Inflammatory macrophage treated with lipopolysaccharide for 4 hours (primary cell): ENCODE results near the gene SOX12.
"Not testable (repeated sequence)": the region's sequence is repeated elsewhere in the genome, so short reads cannot be mapped to it uniquely, and the experiment has no call there.

Source experiments
- DNase-seq: peaks from one replicate; pipeline ENCODE4 v3.0.0-alpha.2; 2020

The SOX12 gene

DNA sequence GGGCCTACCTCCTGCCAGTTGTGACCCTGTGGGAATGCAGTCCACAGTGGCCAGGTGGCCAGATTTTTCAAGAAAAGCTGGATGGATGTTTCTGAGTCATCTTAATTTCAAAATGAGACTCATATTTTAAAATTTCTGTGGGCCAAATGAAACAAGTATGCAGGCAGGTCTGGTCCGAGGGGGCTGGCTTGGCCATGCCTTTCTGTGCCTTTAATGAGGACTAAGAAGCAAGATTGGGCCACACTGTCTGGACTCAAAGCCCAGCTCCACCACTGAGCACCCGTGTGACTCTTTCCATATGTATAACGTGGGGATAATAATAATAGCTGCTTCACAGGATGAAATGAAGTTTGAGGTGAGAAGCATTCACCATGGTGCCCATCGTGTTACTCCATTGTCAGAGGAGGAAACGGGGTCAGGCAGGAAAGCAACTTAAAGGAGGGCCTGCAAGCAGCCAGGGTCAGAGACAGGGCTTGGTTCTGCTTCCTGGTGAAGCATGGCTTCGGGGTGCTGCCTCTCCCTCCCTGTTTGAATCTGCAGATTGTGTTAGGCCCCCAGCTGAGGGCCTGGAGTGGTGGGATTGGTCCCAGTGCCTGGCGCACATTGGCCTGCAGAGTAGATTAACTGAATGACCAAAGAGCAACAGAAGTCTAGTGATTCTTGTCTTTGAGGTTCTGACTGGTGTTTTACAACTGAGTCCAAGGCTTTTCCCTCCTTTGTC lies 3.8 kb downstream of the SOX12 start:
- no peak for DNase-seq

DNA sequence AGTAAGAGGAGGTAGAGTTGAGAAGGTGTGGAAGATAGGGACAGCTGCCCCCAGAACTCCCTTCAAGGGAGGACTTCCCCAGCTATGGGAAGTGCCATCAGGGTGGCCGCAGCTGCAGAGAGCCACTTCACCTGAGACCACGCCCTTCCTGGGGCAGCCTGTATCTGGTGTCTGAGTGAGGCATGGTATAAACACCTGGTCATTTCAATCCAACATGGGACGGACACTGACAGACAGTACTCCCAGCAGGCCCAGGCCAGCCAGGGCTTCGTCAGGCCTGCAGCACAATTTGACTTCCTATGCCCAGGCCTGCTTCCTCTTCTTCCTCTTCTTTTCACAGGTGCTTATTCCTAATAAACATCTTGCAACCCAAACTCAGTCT lies 4.5 kb downstream of the SOX12 start:
- DNase-seq, result no peak

DNA sequence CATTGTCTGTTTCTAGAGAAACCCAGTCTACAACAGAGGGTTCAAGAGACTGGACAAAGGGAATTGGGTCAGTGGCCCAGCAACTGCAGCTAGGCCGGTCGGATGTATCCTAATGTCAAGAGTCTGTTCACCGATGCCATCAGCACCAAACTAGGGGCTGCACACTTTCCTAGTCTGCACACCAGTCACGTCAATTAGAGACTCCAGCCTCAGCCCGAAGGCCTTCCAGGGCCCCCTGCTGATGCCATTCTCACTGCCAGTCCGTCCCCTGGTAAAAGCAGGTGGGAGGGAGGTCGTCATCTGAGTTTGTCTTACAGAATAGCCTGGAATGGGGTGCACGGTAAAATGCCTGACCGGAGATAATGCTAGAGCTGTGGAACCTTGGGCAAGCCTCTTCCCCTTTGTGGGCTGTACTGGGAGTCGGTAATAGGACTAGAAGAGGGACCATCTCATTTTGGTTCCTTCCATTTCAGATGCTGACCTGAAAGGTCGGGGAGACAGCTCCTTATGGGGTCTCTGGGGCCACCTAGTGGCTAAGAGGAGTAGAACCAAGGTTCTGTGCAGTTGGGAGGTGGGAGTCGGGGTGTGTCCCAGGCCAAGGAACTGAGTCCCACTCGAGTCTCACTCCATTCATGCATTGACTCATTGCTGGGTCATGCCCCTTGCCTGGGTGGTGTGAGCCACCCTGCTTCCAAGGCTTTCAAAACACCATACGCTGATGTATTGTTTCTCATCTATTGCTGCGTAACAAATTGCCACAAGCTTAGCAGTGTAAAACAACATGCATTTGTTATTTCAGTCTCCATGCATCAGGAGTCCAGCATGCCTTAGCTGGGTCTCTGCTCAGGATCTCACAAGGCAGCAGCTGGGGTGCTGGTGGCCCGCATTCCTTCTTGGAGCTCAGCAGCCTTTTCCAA lies 5.1 kb downstream of the SOX12 start:
- DNase-seq, result peak; percentile 89

DNA sequence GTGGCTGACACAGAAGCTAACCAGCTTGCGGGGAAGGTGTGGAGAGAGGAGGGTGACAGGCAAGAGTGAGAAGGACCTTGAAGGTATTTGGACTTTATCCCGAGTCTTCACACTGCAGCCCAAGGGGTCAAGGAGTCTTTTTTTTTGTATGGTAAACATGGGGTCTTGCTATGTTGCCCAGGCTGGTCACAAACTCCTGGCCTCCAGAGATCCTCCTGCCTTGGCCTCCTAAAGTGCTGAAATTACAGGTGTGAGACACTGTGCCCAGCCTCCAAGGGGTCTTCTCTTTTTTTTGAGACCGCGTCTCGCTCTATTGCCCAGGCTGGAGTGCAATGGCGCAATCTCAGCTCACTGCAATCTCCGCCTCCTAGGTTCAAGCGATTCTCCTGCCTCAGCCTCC lies 9.2 kb downstream of the SOX12 start:
- no peak for DNase-seq

DNA sequence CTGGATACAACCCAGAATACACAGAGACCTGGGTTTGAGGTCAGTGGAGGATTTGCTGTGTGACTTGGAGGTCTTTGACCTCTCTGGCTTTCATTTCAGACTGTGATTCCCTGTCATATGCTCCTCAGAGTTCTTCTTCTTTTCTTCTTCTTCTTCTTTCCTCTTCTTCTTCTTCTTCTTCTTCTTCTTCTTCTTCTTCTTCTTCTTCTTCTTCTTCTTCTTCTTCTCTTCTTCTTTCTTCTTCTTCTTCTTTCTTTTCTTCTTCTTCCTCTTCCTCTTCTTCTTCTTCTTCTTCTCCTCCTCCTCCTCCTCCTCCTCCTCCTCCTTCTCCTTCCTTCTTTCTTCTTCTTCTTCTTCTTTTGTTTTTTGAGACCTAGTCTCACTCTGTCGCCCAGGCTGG lies 10.7 kb downstream of the SOX12 start:
- not testable (repeated sequence) for DNase-seq

DNA sequence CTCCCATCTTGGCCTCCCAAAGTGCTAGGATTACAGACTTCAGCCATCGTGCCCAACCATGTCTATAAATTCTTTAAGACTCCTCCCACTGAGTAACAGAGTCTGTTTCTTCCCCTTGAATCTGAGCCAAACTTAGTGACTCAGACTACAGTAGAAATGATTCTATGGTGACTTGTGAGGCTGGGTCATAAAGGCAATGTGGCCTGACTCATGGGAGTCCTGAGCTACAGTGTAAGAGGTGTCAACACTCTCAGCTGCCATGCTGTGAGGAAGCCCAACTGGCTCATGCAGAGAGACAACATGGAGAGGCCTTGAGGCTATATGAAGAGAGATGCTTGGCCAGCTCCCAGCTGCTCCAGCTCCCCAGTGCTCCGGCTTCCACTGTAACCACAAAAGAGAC lies 16.3 kb downstream of the SOX12 start:
- DNase-seq, result peak; percentile 86

DNA sequence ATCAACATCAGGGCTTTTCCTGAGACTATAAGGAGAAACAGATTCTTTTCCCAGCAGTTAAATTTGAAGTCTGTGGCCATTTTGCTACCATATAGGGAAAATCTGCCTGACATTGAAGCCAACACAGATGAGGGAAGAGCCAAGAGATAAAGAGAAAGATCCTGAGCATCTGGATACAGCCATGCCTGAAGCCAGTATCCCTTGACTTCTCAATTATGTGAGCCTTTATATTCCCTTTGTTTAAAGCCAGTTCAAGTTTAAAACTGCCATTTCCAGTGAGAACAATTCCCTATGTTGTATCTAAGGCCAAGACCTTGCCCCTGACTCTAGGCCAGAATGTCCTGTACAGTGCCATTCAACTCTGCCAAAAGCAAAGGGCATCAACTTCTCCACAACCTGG lies 17.8 kb downstream of the SOX12 start:
- DNase-seq, result no peak

DNA sequence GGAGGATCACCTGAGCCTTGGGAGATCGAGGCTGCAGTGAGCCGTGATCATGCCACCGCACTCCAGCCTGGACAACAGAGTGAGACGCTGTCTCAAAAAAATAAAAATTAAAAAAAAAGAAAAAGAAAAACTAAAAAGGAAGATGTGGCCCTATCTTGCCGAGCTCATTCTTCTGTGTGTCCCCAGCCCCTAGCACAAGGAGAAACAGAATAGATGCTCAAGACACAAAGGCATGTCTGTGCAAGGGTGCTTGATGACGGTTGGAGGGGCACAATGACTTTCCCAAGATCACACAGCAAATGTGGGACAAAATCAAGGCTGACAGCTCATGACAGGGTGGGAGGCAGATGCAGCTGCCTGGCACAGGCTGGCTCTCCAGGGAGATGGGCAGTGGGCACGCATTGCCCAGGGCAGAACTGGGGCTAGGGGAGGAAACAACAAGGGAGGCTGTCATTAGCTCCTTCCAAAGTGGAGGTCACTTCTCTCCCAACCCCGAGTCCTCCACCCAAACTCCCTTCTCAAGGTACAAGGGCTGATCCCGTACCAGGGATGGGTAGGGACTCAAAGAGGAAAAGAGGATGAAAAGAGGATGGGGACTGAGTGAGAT lies 20.8 kb downstream of the SOX12 start:
- no peak for DNase-seq

DNA sequence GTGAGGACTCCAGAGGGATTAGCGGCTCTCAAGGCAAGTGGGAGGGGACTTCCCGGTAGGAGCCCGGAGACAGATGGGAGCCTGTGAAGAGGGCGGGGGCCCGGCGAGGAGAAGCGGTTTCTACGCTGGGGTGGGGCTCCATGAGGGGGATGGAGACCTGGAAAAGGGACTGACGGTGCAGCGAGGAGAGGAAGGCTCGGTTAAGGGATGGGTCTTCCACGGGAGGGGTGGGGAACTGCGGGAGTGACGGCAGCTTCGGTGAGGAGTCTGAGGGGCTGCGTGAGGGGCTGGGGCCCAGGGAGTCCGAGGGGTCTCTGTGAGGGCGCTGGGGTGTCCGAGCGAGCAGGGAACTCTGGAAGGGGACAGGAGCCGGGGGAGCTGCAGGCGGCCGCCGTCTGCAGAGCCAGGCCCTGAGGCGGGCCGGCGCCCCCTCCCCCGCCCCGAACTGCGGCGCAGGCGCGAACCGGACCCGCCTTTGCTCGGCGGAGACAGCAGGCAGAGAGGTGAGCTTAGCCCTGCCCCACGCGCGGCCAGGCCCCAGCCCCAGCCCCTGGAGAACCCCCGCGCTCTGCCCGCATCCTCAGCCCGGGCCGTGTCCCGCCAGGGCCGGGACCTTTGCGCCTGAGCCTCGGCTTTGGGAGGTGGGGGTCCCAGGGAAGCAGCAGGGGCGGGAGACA lies 21.4 kb downstream of the SOX12 start, which contains the start of gene NRSN2:
NRSN2 (plus strand) TSS at position 472 of the 677 bp plus-strand sequence. CDS start 2,533 bp downstream, outside the sequence.
- DNase-seq, result no peak

DNA sequence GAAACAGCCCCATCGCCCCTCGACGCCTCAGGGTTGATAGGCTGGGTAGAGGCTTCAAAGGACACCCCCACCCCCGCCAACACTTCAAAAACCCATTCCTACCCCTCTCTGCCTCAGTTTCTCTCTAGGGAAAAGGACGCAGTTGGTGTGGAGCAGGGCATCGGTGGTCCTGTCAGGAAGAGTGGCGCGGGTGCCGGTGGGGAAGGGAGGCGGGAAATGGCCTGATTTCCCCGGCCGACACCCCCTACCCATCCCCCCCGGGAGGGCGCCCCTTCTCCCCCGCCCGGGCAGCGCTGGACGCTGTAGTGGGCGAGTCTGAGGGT lies 21.9 kb downstream of the SOX12 start:
- no peak for DNase-seq

DNA sequence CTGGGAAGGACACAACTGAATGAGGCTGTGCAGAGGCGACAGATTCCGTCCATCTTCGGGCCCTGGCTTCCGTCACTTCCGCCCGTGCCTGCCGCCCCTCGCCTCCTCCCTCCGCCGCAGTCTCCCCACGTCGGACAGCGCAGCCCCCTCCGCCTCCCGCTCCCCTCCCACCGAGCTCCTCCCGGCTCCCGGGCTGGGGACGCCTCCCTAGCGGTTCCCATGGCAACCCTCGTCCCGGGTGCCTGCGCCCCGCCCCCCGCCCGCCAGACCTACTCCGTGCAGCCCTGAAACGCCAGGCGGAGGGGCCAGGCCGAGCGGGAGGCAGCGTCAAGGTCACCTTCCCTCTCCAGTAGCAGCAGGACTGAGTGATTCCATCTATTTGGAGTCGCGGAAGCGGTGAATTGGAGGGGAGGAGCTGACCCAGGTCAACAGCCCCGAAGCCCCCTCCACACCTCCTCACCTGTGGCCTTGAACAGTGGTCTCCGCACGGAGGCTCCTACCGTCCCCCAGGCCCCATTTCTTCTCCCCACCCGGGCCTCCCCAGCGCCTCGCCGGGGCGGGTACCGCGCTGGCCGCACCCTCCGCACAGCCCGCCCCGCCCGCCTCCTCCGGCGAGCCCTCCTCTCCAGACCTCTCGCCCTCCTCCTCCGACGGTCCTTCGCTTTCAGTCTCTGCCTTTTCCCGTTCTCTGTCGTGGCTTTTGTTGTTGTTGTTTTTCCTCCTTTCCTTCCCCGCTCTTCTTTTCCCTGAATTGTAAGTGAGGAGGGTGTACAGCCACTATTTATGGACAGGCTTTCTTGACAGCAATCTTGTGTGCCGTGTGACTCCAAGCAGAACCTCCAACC lies 22.5 kb downstream of the SOX12 start:
- peak; percentile 68 for DNase-seq

DNA sequence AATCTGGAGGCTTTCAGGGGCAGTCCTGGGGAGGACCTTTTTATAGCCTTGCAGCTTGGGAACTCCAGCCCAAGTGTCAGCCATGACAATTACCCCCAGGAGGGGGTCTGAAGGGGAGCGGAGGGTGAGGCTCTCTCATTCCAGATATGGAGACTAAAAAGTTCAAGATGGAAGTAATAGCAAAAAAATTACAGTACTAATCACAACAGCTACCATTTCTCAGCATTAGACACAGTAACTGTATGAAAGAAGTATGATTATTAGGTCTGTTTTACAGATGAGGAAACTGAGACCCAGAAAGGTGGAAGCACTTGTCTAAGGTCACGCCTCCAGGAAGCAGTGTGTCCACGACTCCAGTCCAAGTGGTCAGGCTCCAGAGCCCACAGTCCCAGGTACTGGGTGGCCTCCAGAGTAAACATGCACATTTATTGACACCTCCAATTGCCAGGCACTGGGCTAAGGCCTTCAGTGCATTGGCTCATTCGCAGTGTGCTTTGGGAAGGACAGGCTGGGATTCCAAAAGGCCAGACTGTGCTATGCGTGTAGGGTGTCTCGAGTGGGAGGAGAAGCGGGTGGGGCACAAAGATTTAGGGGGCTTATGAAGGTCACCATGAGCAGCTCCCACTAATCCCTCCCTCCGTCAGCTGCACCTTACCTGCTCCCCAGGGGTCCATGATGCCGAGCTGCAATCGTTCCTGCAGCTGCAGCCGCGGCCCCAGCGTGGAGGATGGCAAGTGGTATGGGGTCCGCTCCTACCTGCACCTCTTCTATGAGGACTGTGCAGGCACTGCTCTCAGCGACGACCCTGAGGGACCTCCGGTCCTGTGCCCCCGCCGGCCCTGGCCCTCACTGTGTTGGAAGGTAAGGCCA lies 23.9 kb downstream of the SOX12 start:
- no peak for DNase-seq

DNA sequence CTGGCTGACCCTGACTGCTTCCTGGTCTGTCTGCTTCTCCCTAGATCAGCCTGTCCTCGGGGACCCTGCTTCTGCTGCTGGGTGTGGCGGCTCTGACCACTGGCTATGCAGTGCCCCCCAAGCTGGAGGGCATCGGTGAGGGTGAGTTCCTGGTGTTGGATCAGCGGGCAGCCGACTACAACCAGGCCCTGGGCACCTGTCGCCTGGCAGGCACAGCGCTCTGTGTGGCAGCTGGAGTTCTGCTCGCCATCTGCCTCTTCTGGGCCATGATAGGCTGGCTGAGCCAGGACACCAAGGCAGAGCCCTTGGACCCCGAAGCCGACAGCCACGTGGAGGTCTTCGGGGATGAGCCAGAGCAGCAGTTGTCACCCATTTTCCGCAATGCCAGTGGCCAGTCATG lies 27.8 kb downstream of the SOX12 start:
- DNase-seq, result no peak

DNA sequence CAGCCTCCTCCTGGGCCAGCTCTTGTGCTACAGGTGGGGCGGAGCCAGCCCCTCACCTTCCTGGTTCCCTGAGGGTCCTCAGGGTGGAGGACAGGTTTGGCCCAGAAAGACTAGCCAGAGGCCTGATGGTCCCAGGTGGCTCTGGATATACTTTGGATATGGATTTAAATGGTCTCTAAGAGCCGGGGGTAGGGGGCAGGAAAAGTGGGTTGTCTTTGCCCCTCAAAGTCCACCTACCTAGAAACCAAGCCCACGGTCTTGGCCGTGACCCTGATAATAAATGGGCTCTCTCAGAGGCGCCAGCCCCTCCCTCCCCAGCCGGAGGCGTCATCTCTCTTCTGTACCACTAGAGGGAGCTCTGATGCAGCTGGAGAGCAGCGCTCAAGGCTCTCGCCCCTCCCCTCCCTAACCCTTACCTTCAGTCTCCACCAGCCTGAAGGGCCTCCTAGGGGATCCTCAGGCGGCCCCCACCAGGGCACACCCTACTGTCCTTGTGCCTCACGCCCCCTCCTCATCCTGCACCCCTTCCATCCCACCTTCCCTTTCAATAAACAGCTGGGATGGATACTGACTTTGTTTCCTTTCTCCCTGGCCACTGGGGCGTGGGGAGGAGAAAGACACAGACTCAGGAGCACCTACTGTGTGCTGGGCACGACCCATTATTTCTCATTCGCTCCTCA lies 29.1 kb downstream of the SOX12 start:
- DNase-seq, result peak; percentile 70

DNA sequence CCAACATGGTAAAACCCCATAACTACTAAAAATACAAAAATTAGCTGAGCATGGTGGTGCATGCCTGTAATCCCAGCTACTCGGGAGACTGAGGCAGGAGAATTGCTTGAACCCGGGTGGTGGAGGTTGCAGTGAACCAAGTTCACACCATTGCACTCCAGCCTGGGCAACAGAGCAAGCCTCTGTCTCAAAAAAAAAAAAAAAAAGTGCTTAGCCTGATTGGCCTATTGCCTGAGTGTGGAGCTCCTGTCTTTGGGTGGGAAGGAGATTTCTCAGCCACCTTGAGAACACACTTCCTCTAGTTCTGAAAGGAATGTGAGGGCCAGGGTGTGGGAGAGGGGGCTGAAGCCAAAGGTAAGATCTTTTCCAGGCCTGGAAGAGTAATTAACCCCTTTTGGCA lies 30.8 kb downstream of the SOX12 start:
- DNase-seq, result not testable (repeated sequence)

DNA sequence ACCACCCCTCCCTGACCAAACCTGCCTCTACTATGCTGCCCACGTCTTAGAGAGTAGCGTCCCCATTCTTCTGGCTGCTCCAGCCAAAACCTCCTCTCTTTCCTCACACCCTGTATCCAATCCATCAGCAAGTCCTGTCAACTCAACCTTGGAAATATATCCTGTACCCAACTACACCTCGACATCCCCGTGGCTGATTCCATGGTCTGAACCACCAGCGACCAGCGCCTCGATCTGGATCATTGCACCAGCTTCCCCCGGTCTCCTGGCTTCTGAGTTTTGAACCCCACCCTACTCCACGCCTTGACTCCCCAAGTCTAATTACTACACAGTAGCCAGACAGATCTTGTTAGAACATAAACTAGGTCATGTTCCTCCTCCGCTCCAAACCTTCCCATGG lies 31.4 kb downstream of the SOX12 start:
- no peak for DNase-seq

DNA sequence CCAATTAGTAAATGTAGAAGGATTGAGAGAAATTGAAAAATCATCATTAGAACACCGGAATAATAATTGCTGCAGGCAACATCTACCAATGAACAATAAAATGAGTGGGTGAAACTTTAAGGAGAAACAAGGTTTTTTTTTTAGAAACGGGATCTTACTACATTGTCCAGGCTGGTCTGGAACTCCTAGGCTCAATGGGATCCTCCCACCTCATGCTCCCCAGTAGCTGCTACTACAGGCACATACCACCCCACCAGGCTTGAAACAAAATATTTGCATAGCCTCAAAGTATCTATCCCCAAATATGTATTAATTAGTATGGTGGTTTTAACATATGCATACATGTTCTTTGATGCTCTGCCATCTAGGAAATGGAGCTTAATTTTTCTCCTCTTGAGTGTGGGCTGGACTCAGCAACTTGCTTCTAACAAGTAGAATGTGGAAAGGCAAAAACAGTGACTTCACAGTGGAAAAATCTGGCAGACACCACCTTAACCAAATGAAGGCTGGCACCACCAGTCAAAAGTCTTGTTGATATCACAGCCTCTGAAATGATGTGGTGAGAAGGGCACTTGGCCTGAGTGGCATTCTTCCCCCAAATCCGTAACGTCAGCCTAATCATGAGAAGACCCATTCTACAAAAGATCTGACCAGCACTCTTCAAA lies 33.7 kb downstream of the SOX12 start:
- DNase-seq, result no peak

DNA sequence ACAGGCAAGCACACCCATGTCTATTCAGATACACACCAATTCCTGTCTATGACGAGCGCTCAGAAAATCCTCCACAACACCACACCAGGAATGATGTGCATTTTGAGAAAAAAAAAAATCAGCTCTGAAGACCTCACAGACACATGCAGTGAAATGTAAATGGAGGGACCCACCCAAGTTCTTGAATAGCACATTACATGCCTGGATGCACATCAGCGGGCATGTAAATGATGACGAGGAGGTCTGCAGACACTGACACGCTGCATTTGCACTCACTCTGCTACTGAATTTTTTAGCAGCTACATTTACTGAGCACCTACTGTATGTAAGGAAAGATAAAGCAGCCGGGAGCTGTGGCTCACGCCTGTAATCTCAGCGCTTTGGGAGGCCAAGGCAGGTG lies 36.2 kb downstream of the SOX12 start:
- no peak for DNase-seq

DNA sequence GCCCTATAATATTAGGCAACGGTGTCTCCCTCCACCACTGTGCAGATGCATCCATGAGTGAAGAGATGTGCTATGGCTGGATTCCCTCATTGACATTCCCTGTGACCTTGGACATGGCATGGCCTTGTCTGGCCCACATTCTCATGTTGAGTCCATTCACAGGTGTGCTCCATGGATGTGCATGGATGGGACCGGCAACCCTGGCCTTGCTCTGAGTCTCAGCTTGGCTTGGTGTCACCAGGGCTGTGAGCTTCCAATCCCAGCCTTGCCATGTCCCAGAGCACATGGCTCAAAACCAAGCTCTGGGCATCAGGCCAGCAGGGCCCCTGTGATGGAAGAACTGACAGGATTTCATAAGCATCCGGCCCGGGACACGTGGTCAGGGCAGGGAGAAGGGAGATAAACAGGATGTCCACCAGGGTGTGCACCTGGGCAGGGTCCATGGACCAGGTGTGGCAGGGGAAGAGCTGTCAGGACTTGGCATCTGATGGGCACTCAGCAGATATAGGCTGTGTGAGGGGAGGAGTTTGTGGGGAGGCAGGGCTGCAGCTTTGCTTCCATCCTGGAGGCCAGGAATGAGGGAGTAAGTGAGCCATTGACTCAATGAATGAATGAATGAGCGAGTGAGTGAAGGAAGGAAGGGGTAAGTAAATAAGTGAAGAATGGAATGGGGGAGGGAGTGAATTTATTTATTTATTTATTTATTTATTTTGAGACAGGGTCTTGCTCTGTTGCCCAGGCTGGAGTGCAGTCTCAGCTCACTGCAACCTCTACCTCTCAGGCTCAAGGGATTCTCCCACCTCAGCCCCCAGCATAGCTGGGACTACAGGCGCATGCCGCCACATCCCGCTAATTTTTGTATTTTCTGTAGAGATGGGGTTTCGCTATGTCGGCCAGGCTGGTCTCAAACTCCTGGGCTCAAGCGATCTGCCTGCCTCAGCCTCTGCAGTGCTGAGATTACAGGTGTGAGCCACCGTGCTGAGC lies 37.2 kb downstream of the SOX12 start:
- DNase-seq, result peak; percentile 87
